ENCODE measurements around the gene ZNF284.
"Not testable (repeated sequence)": the region's sequence is repeated elsewhere in the genome, so short reads cannot be mapped to it uniquely, and the experiment has no call there.

Gene ZNF284

GRCh38 chr19:44112802-44113137, 40.8 kb downstream of the ZNF284 start:
- no peak for DNase-seq

- peak; percentile 82 to 83 for DNase-seq
These were observed 41.3 kb downstream of the ZNF284 start, which contains the start of gene ZNF225 for GRCh38 chr19:44113138-44113783. Gene ZNF225, plus strand, starts transcription at chr19:44113399. Its CDS starts 2,429 bp downstream, at chr19:44115828.

- peak; percentile 1 to 22 for DNase-seq
These were observed 41.9 kb downstream of the ZNF284 start for GRCh38 chr19:44113784-44114390.

GRCh38 chr19:44121162-44121561, 49.2 kb downstream of the ZNF284 start:
- DNase-seq, result not testable (repeated sequence)

- no peak for DNase-seq
These were observed 60.0 kb downstream of the ZNF284 start for GRCh38 chr19:44131955-44132354.
